ENCODE measurements around the gene KCNV2.

Gene KCNV2

DNA sequence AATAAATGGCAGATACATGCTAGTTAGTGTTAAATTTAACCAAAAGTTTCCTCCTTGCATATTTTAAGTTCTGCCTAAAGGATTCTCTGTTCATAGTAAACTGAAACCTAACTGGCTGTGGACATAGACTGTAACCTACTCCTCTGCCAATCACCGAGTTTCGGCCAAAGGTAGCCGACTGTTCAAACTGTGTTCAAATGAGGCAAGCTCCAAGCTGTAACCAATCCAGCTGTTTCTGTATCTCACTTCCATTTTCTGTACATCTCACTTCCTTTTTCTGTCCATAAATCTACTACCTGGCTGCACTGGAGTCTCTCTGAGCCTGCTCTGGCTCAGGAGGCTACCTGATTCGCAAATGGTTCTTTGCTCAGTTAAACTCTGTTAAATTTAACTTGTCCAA is 44.1 kb downstream of the KCNV2 start:
- no peak for DNase-seq

GRCh38 chr9:2764353-2764752 is 47.0 kb downstream of the KCNV2 start:
- DNase-seq, result no peak

- DNase-seq, result no peak
These were observed 48.1 kb downstream of the KCNV2 start for GRCh38 chr9:2765250-2765880.

GRCh38 chr9:2767800-2768677 is 50.7 kb downstream of the KCNV2 start:
- DNase-seq, result no peak

GRCh38 chr9:2771087-2771486 is 53.8 kb downstream of the KCNV2 start:
- DNase-seq, result no peak

DNA sequence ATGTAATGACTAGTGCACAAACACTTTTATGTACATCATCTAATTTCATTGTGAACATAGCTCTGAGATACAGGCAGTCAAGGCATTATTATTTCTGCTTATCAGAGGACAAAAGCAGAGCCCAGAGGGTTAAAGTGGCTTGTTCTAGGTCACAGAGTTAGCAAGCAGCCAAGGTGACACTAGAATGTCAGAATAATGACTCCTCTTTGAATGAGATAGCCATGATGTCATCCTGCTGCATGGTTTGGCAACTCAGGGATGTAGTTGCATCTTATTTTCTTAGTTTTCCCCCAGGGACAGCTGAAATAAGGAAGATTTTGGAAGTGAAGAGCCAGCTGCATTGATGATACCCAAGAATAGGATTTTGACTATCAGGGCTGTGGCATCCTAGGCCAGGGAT is 54.4 kb downstream of the KCNV2 start:
- no peak for DNase-seq

- no peak for DNase-seq
These were observed 60.1 kb downstream of the KCNV2 start for GRCh38 chr9:2777454-2777853.

DNA sequence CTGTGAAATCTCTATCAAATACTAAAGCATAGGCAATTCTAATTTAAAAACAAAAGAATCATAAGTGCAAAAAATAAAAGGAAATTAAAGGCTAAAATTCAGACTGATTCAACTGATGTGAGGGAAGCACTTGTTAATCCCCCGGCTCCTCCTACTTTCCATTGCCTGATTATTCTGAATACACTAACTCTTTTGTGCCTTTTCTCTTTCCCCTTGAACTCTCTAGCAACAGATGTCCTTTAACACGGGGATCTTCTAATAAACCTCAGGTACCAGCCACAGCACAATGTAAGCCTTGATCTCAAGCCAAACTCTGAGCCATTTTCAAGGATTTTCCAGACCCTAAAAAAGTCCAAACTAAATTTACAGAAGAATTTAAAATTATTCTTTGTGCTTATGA is 61.5 kb downstream of the KCNV2 start:
- no peak for DNase-seq

Measured in cortex of kidney (tissue), 1 donor.